T-helper 9 cell (primary cell): ENCODE data around the gene EVX2.
A peak's percentile ranks its signal among the peaks of the same experiment; 100 is the strongest.

Source experiments
- DNase-seq: peaks from one replicate; pipeline ENCODE4 v3.0.0-alpha.2; 2020
- total RNA-seq, 2 donors: gene quantifications; one replicate each; lab custom pipeline; 2026; lab: John Stamatoyannopoulos, UW

EVX2 gene
- total RNA-seq = 0 reads per million in 2 donors

DNA sequence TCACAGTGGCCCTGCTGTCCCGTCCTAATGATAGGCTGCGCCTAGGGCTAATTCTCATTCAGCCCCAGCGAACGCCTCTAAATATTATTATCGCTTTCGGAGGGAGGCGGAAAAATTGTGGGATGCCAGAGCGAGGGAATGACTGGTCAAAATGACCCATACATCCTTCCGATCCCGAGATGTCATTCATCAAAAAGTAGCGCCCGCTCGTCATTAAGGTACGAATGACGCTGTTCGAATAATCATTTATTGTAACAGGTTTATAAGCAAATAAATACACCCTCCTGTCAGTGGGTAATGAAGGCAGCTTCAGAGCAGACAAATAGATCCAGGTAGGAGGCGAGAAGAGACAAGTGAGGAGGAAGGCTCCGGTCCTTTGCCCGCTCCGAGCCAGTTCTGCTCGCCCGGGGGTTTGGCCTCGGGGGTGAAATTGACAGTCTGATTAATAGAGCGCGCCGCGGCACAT, at the start of gene EVX2:
TSS of gene EVX2 (minus strand) at position 167 of the 466 bp plus-strand sequence. CDS start 186 bp downstream, outside the sequence.
- no peak for DNase-seq

DNA sequence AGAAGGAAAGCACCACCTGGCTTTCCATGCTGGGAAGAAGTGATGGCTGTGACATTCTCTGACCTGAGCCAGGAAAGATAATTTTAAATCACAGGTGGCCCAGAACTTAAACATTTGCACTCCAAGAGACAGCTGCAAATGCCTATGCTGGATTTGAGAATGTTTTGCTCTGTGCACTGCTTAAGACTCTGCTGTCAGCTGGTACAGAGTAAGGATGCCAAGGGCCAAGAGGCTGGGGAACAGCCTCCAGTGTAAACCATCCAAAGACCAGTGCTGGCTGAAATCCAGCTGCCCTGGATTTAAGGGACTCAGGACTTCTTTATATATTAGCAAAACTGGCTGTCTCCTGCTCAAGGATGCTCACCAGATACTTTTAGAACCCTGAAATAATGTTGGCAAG, 49.6 kb upstream of the EVX2 start:
- DNase-seq = no peak

DNA sequence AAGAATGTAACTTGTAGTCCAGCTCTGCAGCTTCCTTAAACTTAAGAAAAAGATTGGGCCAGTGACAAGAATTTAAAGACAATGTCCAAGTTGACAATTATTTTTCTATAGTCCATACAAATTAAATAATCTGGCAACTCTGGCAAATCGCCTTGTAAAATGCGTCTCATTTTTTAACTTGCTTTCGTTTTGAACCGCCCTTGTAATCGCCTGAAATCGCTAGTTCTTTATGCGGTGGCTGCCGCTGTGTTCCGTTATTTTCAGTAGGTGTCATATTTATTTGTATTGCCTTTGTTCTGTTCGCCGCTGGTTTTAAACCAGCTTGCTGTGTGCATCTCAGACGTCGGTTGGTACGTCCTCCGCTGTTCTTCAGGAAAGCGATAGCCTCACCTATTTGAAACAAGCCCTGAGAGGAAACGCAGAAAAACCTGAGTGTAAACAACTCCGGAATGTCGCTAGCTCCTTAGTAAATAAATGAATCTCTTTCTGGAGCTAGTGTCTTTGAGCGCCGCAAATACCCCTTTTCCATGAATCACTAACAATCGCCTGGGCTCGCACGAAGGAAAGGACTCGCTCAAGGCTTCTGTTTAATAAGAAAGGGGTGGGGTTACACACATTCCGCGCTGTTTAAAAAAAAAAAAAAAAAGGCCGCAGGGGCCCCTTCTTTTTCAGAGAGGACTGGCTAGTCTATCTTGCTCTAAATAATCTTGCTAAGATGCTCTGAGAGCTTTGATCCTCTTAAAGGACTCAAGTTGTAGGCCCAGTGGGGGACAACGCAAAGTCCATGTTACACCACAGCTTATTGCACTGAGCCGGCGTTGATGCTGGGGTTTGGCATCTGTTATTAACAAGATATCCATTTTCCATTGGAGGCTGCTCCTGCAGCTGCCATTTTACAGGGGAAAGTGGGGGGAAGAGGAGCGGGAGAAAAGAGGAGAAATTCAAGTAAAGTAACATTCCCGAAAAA, 48.7 kb upstream of the EVX2 start:
- DNase-seq = no peak

DNA sequence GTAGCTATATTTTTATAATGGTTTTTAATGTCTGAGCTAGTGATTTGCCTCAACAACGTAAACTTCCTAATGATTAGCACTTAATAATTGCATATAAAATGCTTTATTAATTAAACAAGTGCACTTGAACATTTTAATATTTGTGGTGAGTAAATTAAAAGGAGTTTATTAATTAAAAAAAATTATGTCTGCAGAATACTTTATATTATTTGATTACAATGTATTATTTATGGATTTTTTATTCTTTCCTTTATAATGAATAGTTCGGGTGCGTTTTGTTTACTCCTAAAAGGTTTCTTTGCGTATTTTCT, 48.0 kb upstream of the EVX2 start:
- no peak for DNase-seq

DNA sequence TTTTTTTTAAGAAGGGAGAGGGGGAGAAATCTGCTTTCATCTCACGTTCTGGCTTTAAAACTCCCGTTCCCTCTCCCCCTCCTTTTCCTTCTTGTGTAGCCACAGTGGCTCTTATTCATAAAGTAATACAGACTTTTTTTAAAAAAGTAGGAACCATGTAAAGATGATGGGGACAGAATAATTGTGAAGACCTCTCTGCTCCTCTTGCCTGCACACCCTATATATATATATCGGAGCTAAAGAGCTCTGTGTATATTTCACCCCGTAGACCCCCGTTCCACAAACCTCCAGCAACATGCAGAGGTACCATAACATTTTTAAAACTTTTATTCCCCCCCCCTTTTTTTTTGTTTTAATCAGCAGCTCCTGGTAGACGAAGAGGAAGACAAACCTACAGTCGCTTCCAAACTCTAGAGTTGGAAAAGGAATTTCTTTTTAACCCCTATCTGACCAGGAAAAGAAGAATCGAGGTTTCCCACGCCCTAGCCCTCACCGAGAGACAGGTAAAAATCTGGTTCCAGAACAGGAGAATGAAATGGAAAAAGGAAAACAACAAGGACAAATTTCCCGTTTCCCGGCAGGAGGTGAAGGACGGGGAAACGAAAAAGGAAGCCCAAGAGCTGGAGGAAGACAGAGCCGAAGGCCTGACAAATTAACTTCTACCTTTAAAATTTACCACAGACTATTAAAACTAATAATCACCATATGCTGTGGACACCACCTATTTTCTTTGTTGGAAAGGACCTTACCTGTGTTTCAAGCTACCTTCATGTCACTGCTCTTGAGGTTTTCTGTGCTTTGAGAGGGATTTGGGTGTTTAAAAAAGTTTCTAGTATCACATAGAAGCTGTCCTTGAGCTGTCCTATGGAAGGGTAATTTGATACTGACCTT, 47.4 kb upstream of the EVX2 start:
- DNase-seq = no peak

DNA sequence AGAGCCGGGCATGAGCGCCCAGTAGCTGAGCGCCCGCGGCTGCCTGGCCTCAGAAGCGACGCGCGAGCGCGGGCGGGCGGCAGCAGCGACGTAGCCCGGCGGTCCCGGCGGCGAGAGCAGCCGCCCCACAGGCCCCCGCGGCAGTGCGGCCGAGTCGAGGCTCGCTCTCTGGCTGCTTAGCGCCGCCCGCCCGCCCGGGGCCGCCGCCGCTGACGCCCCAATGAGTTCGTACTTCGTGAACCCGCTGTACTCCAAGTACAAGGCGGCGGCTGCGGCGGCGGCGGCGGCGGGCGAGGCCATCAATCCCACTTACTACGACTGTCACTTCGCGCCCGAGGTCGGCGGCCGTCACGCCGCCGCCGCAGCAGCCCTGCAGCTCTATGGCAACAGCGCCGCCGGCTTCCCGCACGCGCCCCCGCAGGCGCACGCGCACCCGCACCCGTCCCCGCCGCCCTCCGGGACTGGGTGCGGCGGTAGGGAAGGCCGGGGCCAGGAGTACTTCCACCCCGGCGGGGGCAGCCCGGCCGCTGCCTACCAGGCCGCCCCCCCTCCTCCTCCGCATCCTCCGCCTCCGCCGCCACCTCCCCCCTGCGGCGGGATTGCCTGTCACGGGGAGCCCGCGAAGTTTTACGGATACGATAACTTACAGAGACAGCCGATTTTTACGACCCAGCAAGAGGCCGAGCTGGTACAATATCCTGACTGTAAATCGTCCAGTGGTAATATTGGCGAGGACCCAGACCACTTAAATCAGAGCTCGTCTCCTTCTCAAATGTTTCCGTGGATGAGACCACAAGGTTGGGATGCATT, 46.6 kb upstream of the EVX2 start:
- no peak for DNase-seq

DNA sequence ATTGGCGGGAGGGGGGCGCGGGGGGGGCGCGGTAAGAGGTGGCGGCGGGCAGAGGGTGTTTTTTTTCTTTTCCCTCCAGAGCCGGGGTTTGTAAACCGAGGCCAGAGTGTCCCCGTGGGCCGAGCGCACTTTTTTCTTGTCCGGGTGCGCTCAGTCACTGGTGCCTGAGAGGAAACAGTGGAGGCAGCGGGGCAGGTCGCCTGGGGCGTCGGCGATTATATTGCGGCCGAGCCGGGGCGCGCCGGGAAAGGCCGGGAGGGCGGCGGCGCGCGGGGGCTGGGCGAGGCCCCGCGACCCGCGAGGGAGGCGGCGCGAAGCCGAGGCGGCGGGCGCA, 46.0 kb upstream of the EVX2 start:
- DNase-seq = no peak

DNA sequence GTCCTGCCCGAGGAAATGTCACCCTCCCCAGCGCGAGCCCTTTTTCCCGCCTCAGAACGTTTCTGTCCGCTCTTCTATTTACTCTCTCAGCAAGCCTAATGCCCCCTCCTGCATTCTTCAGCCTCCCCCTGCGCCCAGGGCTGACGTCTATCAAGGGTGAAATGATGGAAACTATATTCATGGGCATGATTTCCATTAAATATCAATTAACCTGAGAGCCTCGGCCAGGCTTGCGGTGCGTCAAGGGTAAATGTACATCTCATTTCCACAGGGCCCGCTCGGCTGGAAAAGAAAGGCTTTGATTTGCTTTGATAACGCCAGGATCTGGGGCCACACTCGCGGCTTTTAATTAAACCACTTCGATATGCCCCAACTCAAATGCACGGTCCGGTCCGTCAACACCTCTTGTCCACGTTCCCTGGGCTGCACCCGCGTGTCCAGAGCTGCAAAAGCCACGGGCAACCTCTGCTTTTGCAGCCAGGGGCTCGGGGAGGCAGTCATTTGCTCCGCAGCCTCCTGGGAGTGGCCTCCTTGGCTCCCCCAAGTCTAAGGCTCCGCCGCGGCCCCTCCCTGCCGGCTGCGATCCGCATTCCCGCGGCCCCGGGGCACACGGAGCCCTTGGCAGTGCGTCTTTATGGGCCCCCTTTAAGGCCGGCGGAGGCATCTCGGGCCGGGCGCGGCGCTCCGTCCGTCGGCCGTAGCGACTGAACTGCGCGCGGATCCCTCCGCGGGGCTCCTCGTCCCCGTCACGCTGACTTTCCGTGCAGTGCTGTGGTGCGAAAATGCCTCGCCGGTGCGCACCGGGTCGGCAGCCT, 45.4 kb upstream of the EVX2 start, which contains the start of gene HOXD8:
TSS of gene HOXD8 (plus strand) at position 724 of the 815 bp plus-strand sequence. CDS start 662 bp downstream, outside the sequence.
- DNase-seq = no peak

DNA sequence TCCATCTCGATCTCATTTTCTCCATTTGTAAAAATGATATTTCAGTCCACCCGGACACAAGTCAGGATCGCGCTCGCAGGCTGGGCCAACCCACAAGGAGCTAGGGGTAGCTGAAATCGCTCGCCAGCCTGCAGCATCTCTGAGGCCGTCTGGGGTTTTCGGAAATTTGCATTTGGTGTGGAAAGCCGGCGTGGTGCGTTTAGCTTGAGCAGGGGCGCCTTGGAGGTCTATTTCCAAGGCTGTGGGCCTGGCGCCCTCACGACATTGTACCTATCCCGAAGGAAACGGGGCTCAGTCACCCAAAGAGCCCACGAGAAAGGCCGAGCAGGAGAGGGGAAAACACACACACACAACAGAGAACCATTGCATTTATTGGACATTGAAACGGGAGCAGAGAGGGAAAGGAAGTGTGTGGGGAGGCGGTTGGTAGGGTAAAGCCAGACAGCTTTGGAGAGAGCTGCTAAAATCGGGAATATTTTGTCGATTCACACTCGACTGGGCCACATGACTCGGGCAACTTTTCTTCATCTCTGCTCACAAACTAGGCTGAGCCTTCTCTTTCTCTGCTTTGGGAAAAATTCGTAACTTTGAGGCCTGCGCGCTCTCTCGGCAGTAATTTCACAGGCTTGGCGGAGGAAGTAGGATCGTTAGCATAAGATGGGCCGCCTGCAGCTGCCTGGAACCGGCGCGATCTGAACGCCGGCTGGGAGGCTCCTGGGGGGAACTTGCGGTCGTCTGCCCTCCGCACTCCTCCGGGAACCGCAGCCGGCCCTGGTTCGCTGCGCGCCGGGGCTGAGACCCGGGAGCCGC, 44.6 kb upstream of the EVX2 start:
- DNase-seq = no peak

DNA sequence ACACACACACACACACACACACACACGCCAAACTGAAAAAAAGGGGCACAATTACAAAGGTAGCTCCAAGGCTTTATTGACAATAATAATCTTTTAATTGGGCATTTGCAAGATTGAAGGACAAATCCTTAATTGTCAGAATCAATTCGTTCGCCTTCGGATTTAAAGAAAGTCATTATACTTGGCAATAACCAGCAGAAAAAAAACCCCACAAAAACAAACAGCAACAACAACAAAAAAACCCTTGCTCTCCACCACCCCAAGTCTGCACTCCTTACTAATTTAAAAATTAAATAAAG, 44.0 kb upstream of the EVX2 start:
- no peak for DNase-seq

DNA sequence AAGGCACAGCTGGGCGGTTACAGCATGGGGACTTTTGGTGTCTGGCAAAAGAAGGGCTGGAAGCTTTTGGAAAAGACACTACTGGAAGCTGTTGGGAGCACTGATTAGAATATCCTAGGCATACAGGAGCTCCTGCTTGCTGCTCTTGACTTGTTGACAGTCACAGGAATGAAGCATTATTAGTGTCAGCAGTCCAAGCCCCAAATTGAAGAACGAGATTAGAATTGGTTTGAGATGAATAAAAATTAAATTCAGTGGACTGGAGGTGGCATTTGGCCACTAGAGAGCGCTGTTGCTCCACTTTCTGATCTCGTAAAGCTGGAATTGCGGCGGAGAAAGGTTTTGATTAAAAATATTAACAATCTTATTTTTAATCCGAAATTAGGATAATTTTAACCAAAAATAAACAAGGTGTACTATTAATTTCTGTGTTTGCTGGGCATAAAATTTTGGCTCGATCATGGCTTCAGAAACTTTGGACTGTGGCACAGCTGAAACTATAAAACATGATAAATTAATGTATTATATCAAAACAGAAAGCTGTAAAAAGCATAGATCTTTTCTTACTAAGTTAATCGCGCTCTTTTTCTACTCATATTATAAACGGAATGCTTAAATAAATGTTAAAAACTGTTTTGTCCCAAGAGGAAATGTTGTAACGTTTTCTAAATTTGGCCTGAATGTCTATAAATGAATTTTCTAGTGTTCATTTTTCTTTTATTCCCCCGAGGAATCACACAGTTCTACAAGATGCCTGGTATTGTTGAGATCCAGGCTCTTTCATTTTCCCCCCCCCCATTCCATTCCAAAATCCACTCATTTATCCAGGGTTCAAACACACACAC, 43.4 kb upstream of the EVX2 start:
- DNase-seq = peak; percentile 75

DNA sequence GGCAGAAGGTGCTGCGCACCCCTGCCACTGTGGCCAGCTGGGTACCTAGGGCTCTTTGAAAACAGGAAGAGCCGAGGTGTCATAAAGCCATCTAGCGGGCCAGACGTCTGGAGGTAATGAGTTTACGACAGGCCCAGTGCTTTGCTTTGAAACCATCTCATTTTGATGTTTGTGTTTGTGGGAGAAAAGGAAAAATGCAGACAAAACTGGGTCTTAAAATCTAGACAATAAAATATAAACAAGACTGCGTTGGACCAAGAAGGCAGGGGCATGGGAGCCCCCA, 42.0 kb upstream of the EVX2 start:
- DNase-seq = no peak

DNA sequence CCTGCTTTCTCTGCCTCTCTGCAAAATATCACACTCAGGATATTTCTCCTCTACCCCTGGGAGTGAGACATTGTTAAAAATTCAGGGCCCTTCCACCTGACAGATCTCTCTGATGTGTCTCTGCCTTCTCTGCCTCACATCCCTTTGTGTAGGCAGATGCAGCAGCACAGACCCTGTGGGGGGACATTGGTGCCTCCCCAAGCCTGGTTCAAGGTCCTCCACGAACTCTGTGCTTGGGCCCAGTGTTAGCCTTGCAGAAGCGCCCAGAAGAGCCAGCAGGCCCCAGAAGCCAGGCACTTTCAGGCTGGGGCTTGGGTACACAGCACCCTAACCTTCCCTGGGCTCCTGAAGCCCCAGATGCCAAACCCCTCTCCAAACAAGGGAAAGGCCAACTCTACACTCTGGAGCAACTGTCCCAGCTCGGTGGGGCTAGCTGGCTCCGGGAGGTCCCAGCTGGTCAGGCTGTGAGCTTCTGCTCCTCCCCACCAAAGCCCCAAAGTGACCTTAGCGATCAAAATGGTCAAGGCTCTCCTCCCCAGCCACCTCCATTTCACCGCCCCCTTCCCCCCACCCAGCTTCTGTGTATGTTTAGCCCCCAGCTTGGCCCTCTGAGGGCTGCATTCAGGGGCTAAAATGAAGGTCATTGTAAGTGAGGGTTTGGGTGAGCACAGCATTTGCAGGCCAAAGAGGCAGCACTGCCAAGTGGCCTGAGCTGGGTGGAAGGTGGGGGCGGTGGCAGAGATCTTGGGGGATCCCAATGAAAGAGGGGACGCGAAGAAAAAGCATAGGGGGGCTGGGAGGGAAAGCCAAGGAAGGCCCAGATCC, 41.4 kb upstream of the EVX2 start:
- no peak for DNase-seq

DNA sequence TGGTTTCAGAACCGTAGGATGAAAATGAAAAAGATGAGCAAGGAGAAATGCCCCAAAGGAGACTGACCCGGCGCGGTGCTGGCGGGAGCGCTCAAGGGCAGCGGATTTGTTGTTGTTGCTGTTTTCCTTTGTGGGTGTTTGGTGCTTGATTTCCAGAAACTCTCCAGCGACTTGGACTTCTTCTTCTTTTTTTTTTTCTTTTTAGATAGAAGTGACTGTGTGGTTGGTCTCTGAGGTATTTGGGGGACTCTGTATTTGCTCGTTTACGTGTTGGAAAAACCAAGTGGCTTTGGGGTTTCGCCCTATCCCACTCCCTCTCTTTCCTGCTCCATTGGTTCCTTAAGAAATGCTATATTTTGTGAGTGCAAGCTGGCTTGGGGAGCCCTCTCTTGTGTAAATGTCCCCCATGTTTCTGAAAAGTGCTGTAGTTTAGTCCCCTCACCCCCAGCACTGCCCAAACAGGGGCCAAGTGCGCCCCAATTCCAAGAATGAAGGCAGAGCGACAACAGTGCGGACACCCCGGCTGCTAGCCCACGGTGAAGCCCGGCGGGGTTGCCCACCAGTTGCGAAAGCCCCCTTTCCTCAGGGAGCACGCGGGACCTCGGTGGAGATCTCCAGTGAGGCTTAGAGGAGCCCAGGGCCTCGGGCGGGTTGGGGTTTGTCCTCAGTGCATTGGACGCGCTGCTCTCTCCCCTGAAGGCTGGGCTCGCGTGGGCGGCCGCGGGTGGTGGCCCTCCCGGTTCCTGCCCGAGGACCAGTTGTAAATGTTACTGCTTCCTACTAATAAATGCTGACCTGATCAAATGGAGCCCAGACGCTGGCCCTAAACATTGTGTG, 40.6 kb upstream of the EVX2 start:
- no peak for DNase-seq

DNA sequence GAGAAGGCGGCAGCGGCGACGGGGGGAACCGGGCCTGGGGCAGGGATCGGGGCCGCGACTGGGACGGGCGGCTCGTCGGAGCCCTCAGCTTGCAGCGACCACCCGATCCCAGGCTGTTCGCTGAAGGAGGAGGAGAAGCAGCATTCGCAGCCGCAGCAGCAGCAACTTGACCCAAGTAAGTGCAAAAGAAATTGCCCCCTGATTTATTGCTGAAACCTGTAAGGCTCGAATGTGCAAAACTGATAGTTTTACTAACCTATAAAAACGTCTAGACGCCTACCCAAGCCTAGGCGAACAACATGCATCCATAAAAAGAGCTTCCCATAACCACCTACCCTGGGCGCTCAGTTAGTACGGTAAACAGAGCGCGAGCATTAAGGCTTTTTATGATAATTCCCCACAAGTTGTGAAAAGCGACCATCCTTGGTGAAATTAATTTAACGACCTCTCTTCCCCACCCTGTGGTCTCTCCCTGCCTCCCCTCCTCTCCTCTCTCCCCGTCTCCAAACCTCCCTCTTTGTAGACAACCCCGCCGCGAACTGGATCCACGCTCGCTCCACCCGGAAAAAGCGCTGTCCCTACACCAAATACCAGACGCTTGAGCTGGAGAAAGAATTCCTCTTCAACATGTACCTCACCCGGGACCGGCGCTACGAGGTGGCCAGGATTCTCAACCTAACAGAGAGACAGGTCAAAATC, 39.8 kb upstream of the EVX2 start:
- DNase-seq = no peak

DNA sequence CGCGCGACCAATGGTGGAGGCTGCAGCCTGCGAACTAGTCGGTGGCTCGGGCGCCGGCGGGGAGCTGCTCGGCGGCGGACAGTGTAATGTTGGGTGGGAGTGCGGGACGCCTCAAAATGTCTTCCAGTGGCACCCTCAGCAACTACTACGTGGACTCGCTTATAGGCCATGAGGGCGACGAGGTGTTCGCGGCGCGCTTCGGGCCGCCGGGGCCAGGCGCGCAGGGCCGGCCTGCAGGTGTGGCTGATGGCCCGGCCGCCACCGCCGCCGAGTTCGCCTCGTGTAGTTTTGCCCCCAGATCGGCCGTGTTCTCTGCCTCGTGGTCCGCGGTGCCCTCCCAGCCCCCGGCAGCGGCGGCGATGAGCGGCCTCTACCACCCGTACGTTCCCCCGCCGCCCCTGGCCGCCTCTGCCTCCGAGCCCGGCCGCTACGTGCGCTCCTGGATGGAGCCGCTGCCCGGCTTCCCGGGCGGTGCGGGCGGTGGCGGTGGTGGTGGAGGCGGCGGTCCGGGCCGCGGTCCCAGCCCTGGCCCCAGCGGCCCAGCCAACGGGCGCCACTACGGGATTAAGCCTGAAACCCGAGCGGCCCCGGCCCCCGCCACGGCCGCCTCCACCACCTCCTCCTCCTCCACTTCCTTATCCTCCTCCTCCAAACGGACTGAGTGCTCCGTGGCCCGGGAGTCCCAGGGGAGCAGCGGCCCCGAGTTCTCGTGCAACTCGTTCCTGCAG, 39.1 kb upstream of the EVX2 start, which contains the start of gene HOXD9:
TSS of gene HOXD9 (plus strand) at position 37 of the 728 bp plus-strand sequence. CDS start at position 87, 50 bp downstream.
- no peak for DNase-seq
